Hematopoietic multipotent progenitor cell (in vitro differentiated cells): ENCODE measurements around the gene DHX58. TPM values are rescaled to one million over a fixed set of nuclear protein-coding genes. Genes with fewer than 3 reads are reported as not detected.

Experiments used
- DNase-seq, 3 donors: peaks; one replicate each; pipeline ENCODE4 v3.0.0-alpha.2; 2011 to 2015; ENCODE audit warnings: low read depth in 2 of 3, low spot score in 2 of 3
- total RNA-seq: library from RNA; depleted of rRNA; stranded (reverse); fragments of >200 nt; gene quantifications from one replicate; pipeline ENCODE4 v1.2.3, GENCODE V29; 2012

The DHX58 gene
- total RNA-seq, 1 donor = 47.4 TPM

GRCh38 chr17:42130310-42130936, 17.9 kb upstream of the DHX58 start:
- DNase-seq = peak in 1 of 3 donors; percentile 16

GRCh38 chr17:42129109-42129837, 16.8 kb upstream of the DHX58 start:
- no peak for DNase-seq

- no peak for DNase-seq
Measured at GRCh38 chr17:42127414-42127813, 14.9 kb upstream of the DHX58 start.

GRCh38 chr17:42126836-42127235, 14.3 kb upstream of the DHX58 start:
- DNase-seq = no peak

- no peak for DNase-seq
Measured at GRCh38 chr17:42125565-42125964, 13.1 kb upstream of the DHX58 start.

- DNase-seq = no peak
Measured at GRCh38 chr17:42124256-42124655, 11.7 kb upstream of the DHX58 start.

- DNase-seq = no peak
Measured at GRCh38 chr17:42122371-42123303, 10.1 kb upstream of the DHX58 start, which contains the start of gene HSPB9. TSS of gene HSPB9 (plus strand) at chr17:42122804. CDS start at chr17:42122851, 47 bp downstream.

GRCh38 chr17:42120770-42121769, 8.6 kb upstream of the DHX58 start, which contains the start of gene KAT2A:
TSS of gene KAT2A (minus strand) at chr17:42121367. CDS start at chr17:42121304, 63 bp downstream.
- DNase-seq = peak in 2 of 3 donors; percentile 70 to 72

- DNase-seq = no peak
Measured at GRCh38 chr17:42120161-42120769, 7.8 kb upstream of the DHX58 start.

- DNase-seq = no peak
Measured at GRCh38 chr17:42119301-42119700, 6.8 kb upstream of the DHX58 start.

GRCh38 chr17:42118545-42118944, 6.0 kb upstream of the DHX58 start:
- peak in 2 of 3 donors; percentile 48 to 73 for DNase-seq

GRCh38 chr17:42118126-42118510, 5.6 kb upstream of the DHX58 start:
- DNase-seq = no peak

GRCh38 chr17:42117397-42118125, 5.0 kb upstream of the DHX58 start:
- no peak for DNase-seq

GRCh38 chr17:42116705-42117396, 4.3 kb upstream of the DHX58 start:
- peak; percentile 64 to 92 (median 79) for DNase-seq

- no peak for DNase-seq
Measured at GRCh38 chr17:42114118-42114517, 1.6 kb upstream of the DHX58 start.

GRCh38 chr17:42113293-42114069, 967 bp upstream of the DHX58 start:
- DNase-seq = no peak

- DNase-seq = peak in 1 of 3 donors; percentile 20
Measured at GRCh38 chr17:42111871-42112551, 503 bp downstream of the DHX58 start.
